ENCODE data around the gene SIK3. TPM values are rescaled to one million over a fixed set of nuclear protein-coding genes. Genes with fewer than 3 reads are reported as not detected.

Gene SIK3
- total RNA-seq, 1 experiment from 2014 or later: 31.4 TPM

DNA sequence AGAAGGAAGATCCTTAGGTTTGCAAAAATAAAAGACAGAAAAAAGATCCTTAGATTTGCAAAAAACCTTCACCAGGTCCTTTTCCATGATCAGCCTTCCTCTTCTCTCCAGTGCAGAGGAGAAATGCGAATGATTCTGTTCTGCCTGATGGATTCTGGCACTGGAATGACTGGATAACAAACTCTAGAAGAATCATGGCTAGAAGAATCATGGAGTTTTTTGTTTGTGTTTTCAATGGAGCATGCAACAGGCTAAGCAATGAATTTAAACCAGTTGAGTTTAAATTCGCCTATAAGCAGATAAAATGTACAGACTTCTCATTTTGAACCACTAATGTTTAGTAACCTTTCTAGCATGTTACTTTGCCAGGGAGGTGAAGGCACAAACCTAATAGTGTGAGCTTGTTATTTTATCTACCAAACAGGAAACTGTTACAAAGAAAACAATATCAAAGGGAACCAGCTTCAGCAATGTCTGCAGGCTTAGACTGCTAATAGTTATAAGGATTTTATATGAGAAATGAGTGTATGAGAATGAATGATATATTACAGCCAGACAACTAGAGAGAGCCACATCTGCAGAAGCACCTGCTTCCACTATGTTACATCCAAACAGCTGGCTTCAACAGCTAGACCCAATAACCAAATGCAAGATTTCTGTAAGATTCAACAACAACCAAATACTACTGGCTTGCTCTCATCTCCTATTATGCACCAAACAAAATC is 196.1 kb downstream of the SIK3 start:
- Histone ChIP-seq H2BK12ac (ENCODE audit: insufficient read length, low read depth, low read length) (no peak overlapping the region), H3K23ac (ENCODE audit: insufficient read length, low read depth, low read length) (no peak overlapping the region), H4K5ac (ENCODE audit: insufficient read length, low read depth, low read length) (no peak overlapping the region), H3K79me1 (ENCODE audit: insufficient read depth, low read depth, low read length, poor library complexity, severe bottlenecking) (no peaks in the 10 kb centered on the region), H3K27me3 (ENCODE audit: insufficient read depth, low read length) (no peaks in the 10 kb centered on the region), H2BK5ac (ENCODE audit: insufficient read length, low read length) (no peak overlapping the region), H3K4me1 (ENCODE audit: insufficient read depth, low read length) (no peaks in the 10 kb centered on the region), H3T11ph (ENCODE audit: low read length) (no peak overlapping the region), H4K91ac (ENCODE audit: insufficient read length, low read depth, low read length) (no peak overlapping the region), H2BK15ac (ENCODE audit: low read depth, low read length) (no peak overlapping the region), H3K27ac (ENCODE audit: insufficient read length, low read depth, low read length) (no peak overlapping the region), H3K9ac (ENCODE audit: extremely low read depth, insufficient read length, low read length) (no peak overlapping the region), H2AFZ (ENCODE audit: low read length) (no peak overlapping the region), H2BK20ac (ENCODE audit: low read depth, low read length, poor library complexity, severe bottlenecking) (no peak overlapping the region), H3K4me2 (ENCODE audit: insufficient read depth, insufficient read length, low read length) (no peak overlapping the region), H3K79me2 (ENCODE audit: insufficient read depth, low read length) (no peaks in the 10 kb centered on the region), H4K20me1 (ENCODE audit: control insufficient read depth, insufficient read depth, insufficient read length) (no peaks in the 10 kb centered on the region), H3K14ac (ENCODE audit: insufficient read depth, low read length) (no peak overlapping the region), H2AK5ac (ENCODE audit: insufficient read length, low read length) (no peak overlapping the region), H3K9me3 (ENCODE audit: control insufficient read depth, low read depth, low read length) (no peaks in the 10 kb centered on the region), H4K8ac (replicated peaks; ENCODE audit: insufficient read length, low read depth, low read length) (no peak overlapping the region), H2BK120ac (ENCODE audit: low read depth, low read length, poor library complexity, severe bottlenecking) (no peak overlapping the region), H3K4ac (ENCODE audit: low read depth, low read length) (no peak overlapping the region), H3K23me2 (ENCODE audit: insufficient read length, low read depth, low read length, poor library complexity, severe bottlenecking) (no peaks in the 10 kb centered on the region), H3K18ac (ENCODE audit: insufficient read length, low read depth, low read length) (no peak overlapping the region), H3K56ac (ENCODE audit: insufficient read length, low read depth, low read length) (no peak overlapping the region)
- Mint-ChIP-seq H3K9me3 (peaks cover 0 to 8% of the 10 kb centered on the region in 2 experiments; a peak in 4 of 5 replicates), H3K27ac (no peak overlapping the region), H3K36me3 (ENCODE audit: insufficient read depth in 1 of 3, low read depth in 3 of 3) (peaks cover 10 to 13% (median 11%) of the 10 kb centered on the region in 3 experiments), H3K4me3 (no peak overlapping the region), H3K4me1 (no peaks in the 10 kb centered on the region), H3K27me3 (ENCODE audit: low read depth) (no peaks in the 10 kb centered on the region)
- TF ChIP-seq CTCF (conservative IDR thresholded peaks at IDR 0.05): no peak
- no CpG with 5 or more reads among the region's 2 CpGs for WGBS (ENCODE audit: extremely low coverage, insufficient read length, low lambda C conversion rate)
- no peak for DNase-seq
